CD14-positive monocyte (primary cell): ENCODE data around the gene LYZL4. TPM values are rescaled to one million over a fixed set of nuclear protein-coding genes. Genes with fewer than 3 reads are reported as not detected.

Experiments
- DNase-seq, 3 donors: peaks; one replicate each; pipeline ENCODE4 v3.0.0-alpha.2; 2011 to 2022
- H2AFZ ChIP-seq: 2 replicates; pipeline ENCODE4 v1.6.0; 2012; ENCODE audit warnings: mild to moderate bottlenecking, low read depth, low read length, inconsistent platforms; ENCODE audit not compliant: insufficient read depth, poor library complexity, severe bottlenecking
- H3K27ac ChIP-seq, 2 donors: 1 replicate in 1 of 2; 2 replicates in 1 of 2; pipeline ENCODE4 v1.5.1; 2012 to 2013; ENCODE audit warnings: low read length in 2 of 2, control low read depth in 1 of 2, inconsistent platforms in 1 of 2, low read depth in 1 of 2, mild to moderate bottlenecking in 1 of 2
- H3K27me3 ChIP-seq, 2 donors: one replicate each; pipeline versions ENCODE4 v1.6.0 to v1.6.1; 2011 to 2013; ENCODE audit warnings: low read length in 2 of 2; ENCODE audit not compliant: control insufficient read depth in 2 of 2, insufficient read depth in 2 of 2
- H3K36me3 ChIP-seq, 2 donors: replicated peaks in 1 of 2; 1 replicate in 1 of 2; 2 replicates in 1 of 2; pipeline versions ENCODE4 v1.5.1 to v1.6.1; 2012 to 2013; ENCODE audit warnings: low read length in 2 of 2, control low read depth in 1 of 2, inconsistent platforms in 1 of 2, mild to moderate bottlenecking in 1 of 2; ENCODE audit not compliant: insufficient read depth in 2 of 2, control insufficient read depth in 1 of 2
- H3K4me1 ChIP-seq, 2 donors: 1 replicate in 1 of 2; 2 replicates in 1 of 2; pipeline versions ENCODE4 v1.5.1 to v1.6.1; 2012 to 2013; ENCODE audit warnings: low read length in 2 of 2, control low read depth in 1 of 2, inconsistent platforms in 1 of 2, mild to moderate bottlenecking in 1 of 2, moderate library complexity in 1 of 2; ENCODE audit not compliant: insufficient read depth in 2 of 2, control insufficient read depth in 1 of 2
- H3K4me2 ChIP-seq: replicated peaks from 2 replicates; pipeline ENCODE3; 2012; ENCODE audit warnings: low read length, moderate library complexity, mild to moderate bottlenecking; ENCODE audit not compliant: poor library complexity, severe bottlenecking; ENCODE audit errors: extremely low read depth
- H3K4me3 ChIP-seq, 3 experiments: fragments of 200-600 bp in 1 of 3; sonication (generic) in 1 of 3; replicated peaks in 1 of 3; 1 replicate in 2 of 3; 2 replicates in 1 of 3; pipeline ENCODE4 v1.5.1; 2011 to 2013; ENCODE audit warnings: low read length in 3 of 3, mild to moderate bottlenecking in 3 of 3, control low read depth in 2 of 3, low read depth in 2 of 3, inconsistent platforms in 1 of 3, moderate library complexity in 1 of 3
- H3K79me2 ChIP-seq: 2 replicates; pipeline ENCODE4 v1.6.0; 2012; ENCODE audit warnings: mild to moderate bottlenecking, control low read depth, inconsistent platforms, low read length, moderate library complexity; ENCODE audit not compliant: insufficient read depth
- H3K9ac ChIP-seq: 2 replicates; pipeline ENCODE4 v1.6.0; 2017; ENCODE audit warnings: low read length, mild to moderate bottlenecking; ENCODE audit not compliant: insufficient read depth, poor library complexity, severe bottlenecking
- H3K9me3 ChIP-seq, 2 donors: replicated peaks in 1 of 2; 1 replicate in 1 of 2; 2 replicates in 1 of 2; pipeline versions ENCODE4 v1.5.1 to v1.6.1; 2012 to 2013; ENCODE audit warnings: low read length in 2 of 2, control low read depth in 1 of 2; ENCODE audit not compliant: control insufficient read depth in 1 of 2, insufficient read depth in 1 of 2
- H4K20me1 ChIP-seq: 2 replicates; pipeline ENCODE4 v1.6.0; 2012; ENCODE audit warnings: mild to moderate bottlenecking, low read length, control low read depth, moderate library complexity; ENCODE audit not compliant: insufficient read depth
- H3K27ac Mint-ChIP-seq, 7 donors: one replicate each; pipeline ENCODE4 v1.8.0; 2020; ENCODE audit warnings: mild to moderate bottlenecking in 7 of 7, mixed read lengths in 7 of 7, moderate library complexity in 6 of 7, inconsistent platforms in 2 of 7
- H3K27me3 Mint-ChIP-seq, 3 donors: one replicate each; pipeline ENCODE4 v1.8.0; 2021 to 2022; ENCODE audit warnings: low read depth in 3 of 3, mild to moderate bottlenecking in 3 of 3, mixed read lengths in 3 of 3, moderate library complexity in 3 of 3, inconsistent platforms in 1 of 3
- H3K36me3 Mint-ChIP-seq, 2 donors: one replicate each; pipeline ENCODE4 v1.8.0; 2020; ENCODE audit warnings: mixed read lengths in 2 of 2, inconsistent platforms in 1 of 2, mild to moderate bottlenecking in 1 of 2
- H3K4me1 Mint-ChIP-seq: one replicate; pipeline ENCODE4 v1.8.0; 2020; ENCODE audit warnings: mild to moderate bottlenecking, mixed read lengths
- H3K4me3 Mint-ChIP-seq, 2 donors: one replicate each; pipeline ENCODE4 v1.8.0; 2020; ENCODE audit warnings: mild to moderate bottlenecking in 2 of 2, mixed read lengths in 2 of 2, moderate library complexity in 1 of 2
- H3K9me3 Mint-ChIP-seq, 7 donors: one replicate each; pipeline ENCODE4 v1.8.0; 2020 to 2022; ENCODE audit warnings: mixed read lengths in 7 of 7, mild to moderate bottlenecking in 6 of 7, moderate library complexity in 6 of 7, inconsistent platforms in 2 of 7
- intact Hi-C, 2 donors: fragments of 100-400 bp; cut with micrococcal nuclease; formaldehyde crosslinking; loops; one replicate each; pipeline versions ENCODE4 v1.15.0 to v1.15.1; 2023
- polyA plus RNA-seq, 3 donors: library from polyadenylated mRNA; depleted of rRNA in 1 of 3; unstranded in 2 of 3; stranded (reverse) in 1 of 3; fragments of 300-500 nt in 2 of 3; fragments of >200 nt in 1 of 3; fragmentation: Illumina TruSeq in 2 of 3; gene quantifications; 1 replicate in 2 of 3; 2 replicates in 1 of 3; pipeline ENCODE4 v1.2.3, GENCODE V29; 2012 to 2021
- TF ChIP-seq, protein P1 (sequence below): fragments of 200-600 bp; IDR thresholded peaks from one replicate; pipeline ENCODE4 v1.8.0; 2022; ENCODE audit warnings: antibody characterized with exemption, mild to moderate bottlenecking

LYZL4 gene
- polyA plus RNA-seq, 3 donors: not detected

DNA sequence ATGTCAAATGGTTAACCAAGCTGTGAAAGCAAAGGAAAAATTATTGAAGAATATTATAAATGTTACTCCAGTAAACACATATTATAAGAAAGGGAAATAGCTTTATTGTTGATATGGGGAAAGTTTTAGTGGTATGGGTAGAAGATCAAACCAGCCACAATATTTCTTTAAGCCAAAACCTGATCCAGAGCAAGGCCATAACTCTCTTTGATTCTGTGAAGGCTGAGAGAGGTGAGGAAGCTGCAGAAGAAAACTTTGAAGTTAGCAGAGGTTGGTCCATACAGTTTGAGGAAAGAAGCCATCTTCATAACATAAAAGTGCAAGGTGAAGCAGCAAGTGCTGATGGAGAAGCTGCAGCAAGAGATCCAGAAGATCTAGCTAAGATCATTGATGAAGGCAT is 54.8 kb downstream of the LYZL4 start:
- Histone ChIP-seq H3K4me2 (no peak overlapping the region), H3K79me2 (no peaks in the 10 kb centered on the region), H3K4me1 (no peaks in the 10 kb centered on the region), H2AFZ (no peak overlapping the region), H4K20me1 (no peaks in the 10 kb centered on the region), H3K27me3 (no peaks in the 10 kb centered on the region), H3K27ac (no peak overlapping the region), H3K4me3 (no peak overlapping the region), H3K36me3 (no peaks in the 10 kb centered on the region), H3K9ac (no peak overlapping the region), H3K9me3 (no peaks in the 10 kb centered on the region)
- Mint-ChIP-seq H3K9me3 (peaks cover 3 to 12% (median 5%) of the 10 kb centered on the region in 7 donors), H3K4me3 (no peak overlapping the region), H3K4me1 (no peaks in the 10 kb centered on the region), H3K27me3 (peaks cover 2 to 20% (median 8%) of the 10 kb centered on the region in 3 donors), H3K27ac (no peak overlapping the region), H3K36me3 (no peaks in the 10 kb centered on the region)
- intact Hi-C loops: no loop called here
- DNase-seq: no peak
- TF ChIP-seq, protein P1, sequence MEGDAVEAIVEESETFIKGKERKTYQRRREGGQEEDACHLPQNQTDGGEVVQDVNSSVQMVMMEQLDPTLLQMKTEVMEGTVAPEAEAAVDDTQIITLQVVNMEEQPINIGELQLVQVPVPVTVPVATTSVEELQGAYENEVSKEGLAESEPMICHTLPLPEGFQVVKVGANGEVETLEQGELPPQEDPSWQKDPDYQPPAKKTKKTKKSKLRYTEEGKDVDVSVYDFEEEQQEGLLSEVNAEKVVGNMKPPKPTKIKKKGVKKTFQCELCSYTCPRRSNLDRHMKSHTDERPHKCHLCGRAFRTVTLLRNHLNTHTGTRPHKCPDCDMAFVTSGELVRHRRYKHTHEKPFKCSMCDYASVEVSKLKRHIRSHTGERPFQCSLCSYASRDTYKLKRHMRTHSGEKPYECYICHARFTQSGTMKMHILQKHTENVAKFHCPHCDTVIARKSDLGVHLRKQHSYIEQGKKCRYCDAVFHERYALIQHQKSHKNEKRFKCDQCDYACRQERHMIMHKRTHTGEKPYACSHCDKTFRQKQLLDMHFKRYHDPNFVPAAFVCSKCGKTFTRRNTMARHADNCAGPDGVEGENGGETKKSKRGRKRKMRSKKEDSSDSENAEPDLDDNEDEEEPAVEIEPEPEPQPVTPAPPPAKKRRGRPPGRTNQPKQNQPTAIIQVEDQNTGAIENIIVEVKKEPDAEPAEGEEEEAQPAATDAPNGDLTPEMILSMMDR: no peak

DNA sequence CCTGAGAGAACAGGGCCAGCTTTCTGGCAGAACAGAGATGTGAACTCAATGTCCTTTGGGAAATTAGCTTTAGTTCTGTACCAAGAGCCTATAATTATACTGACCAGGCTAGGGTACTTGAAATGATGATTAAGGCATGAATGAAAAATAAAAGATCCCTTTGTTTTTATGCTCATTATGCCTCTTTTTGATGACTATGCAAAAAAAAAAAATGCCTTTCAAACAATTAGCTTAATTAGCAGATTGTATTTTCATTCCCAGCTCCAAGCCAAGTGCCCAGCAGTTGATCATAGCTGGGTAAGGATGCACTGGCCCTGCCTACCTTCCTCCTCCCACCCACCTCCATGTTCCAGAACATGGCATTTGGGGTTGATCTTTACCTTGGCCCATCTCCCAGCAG is 56.8 kb downstream of the LYZL4 start:
- Histone ChIP-seq H3K4me2 (no peak overlapping the region), H3K4me1 (no peaks in the 10 kb centered on the region), H3K9me3 (no peaks in the 10 kb centered on the region), H3K27ac (no peak overlapping the region), H3K36me3 (no peaks in the 10 kb centered on the region), H2AFZ (no peak overlapping the region), H3K9ac (no peak overlapping the region), H3K79me2 (no peaks in the 10 kb centered on the region), H3K4me3 (no peak overlapping the region), H4K20me1 (no peaks in the 10 kb centered on the region), H3K27me3 (no peaks in the 10 kb centered on the region)
- DNase-seq: no peak
- intact Hi-C loops: no loop called here
- no peak overlapping the region for H3K27ac Mint-ChIP-seq
- peaks cover 0 to 12% (median 5%) of the 10 kb centered on the region in 7 donors for H3K9me3 Mint-ChIP-seq
- no peaks in the 10 kb centered on the region for H3K36me3 Mint-ChIP-seq
- TF ChIP-seq, protein P1: no peak
- H3K4me1 Mint-ChIP-seq: no peaks in the 10 kb centered on the region
- no peak overlapping the region for H3K4me3 Mint-ChIP-seq
- peaks cover 2 to 19% (median 5%) of the 10 kb centered on the region in 3 donors for H3K27me3 Mint-ChIP-seq
